Fibroblast of pulmonary artery (primary cell): ENCODE measurements around the gene PRKG1.

Experiments used
- DNase-seq: peaks from one replicate; pipeline ENCODE4 v3.0.0-alpha.2; 2010; ENCODE audit warnings: low read depth
- H3K4me3 ChIP-seq: replicated peaks from 2 replicates; pipeline ENCODE4 v1.5.1; 2011; ENCODE audit warnings: low read depth, mild to moderate bottlenecking, control low read depth, low read length, moderate library complexity
- TF ChIP-seq, protein P1 (sequence below): IDR thresholded peaks from 2 replicates; pipeline ENCODE4 v1.5.1; 2011; ENCODE audit warnings: mild to moderate bottlenecking, control low read depth, low read length, inconsistent platforms; ENCODE audit errors: missing control alignments

PRKG1 gene

DNA sequence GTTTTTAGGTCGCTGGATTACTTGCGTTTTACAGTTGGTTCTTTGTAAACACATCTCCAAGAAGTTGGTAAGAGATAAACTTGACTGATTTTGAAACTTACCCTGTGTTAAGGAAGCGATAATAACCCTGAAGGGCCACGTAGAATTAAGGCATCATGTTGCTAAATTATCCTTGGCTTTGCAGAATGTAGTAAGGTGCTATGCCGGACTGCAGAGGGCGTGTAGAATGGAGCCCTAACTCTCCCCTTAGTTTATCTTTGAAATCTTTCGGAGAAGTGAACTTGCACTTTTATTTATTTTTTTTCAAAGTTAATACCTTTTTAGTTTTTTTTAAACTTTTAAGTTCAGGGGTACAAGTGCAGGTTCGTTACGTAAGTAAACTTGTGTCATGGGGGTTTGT, 1031.0 kb downstream of the PRKG1 start:
- TF ChIP-seq, protein P1, sequence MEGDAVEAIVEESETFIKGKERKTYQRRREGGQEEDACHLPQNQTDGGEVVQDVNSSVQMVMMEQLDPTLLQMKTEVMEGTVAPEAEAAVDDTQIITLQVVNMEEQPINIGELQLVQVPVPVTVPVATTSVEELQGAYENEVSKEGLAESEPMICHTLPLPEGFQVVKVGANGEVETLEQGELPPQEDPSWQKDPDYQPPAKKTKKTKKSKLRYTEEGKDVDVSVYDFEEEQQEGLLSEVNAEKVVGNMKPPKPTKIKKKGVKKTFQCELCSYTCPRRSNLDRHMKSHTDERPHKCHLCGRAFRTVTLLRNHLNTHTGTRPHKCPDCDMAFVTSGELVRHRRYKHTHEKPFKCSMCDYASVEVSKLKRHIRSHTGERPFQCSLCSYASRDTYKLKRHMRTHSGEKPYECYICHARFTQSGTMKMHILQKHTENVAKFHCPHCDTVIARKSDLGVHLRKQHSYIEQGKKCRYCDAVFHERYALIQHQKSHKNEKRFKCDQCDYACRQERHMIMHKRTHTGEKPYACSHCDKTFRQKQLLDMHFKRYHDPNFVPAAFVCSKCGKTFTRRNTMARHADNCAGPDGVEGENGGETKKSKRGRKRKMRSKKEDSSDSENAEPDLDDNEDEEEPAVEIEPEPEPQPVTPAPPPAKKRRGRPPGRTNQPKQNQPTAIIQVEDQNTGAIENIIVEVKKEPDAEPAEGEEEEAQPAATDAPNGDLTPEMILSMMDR, result no peak
- no peak overlapping the region for H3K4me3 ChIP-seq
- DNase-seq, result no peak

DNA sequence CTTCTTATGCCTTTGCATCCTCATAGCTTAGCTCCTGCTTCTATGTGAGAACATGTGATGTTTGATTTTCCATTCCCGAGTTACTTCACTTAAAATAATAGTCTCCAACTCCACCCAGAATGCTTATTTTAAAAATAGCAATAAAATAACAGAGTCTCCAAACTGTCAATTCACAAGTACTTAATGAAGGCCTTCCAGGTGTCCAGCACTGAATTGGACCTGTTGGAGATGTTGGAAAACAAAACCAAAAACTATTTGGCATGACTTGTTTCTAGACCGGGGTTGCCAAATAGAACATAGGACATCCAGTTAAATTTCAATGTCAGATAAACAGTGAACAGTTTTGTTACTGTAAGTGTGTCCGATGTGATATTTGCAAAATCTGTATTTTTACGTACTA, 1031.7 kb downstream of the PRKG1 start:
- no peak overlapping the region for H3K4me3 ChIP-seq
- DNase-seq, result no peak
- TF ChIP-seq, protein P1, result no peak

DNA sequence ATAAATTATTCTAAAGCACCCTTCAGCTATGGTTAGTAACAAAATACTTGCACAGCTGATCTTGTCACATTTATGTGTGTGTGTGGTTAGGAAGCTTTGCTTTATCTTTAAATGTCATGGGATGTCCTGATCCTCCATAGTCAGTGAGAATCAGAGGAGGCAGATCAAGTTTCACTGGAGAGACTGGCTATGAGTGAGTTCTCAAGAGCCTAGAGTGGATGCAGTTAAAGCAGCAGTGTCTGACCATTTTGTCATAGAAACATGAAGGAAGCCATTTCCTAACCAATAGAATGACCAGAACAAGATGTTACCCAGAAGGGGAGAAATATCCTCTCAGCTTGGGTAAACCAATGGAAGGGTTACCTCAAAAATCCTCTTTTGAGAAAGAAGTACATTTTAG, 1032.6 kb downstream of the PRKG1 start:
- no peak for DNase-seq
- TF ChIP-seq, protein P1, result no peak

GRCh38 chr10:52108236-52108635, 1033.9 kb downstream of the PRKG1 start:
- TF ChIP-seq, protein P1, result no peak
- DNase-seq, result no peak

More for the DNA sequence above, 1032.6 kb downstream of the PRKG1 start:
- no peak overlapping the region for H3K4me3 ChIP-seq

DNA sequence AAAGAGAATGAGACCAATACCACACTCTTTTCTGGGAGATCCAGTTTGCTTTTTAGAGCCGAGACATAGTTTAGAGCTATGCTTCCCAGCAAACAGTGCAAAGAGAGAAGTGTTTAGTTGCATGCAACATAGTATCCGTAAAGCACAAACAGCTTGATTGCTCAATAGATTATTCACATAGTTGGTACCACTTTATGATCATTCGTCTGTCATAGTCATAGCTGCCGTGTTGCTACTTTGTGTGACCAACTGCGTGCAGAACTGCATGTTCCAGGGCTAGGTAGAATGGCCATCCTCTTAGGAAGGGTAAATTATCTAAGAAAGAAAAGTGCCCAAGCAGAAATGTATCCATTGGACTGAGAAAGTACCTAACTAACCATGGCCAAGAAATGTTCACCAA, 1036.3 kb downstream of the PRKG1 start:
- TF ChIP-seq, protein P1, result no peak
- H3K4me3 ChIP-seq, result no peak overlapping the region
- no peak for DNase-seq

More at GRCh38 chr10:52108236-52108635, 1033.9 kb downstream of the PRKG1 start:
- no peak overlapping the region for H3K4me3 ChIP-seq

GRCh38 chr10:52111101-52111891, 1037.0 kb downstream of the PRKG1 start:
- DNase-seq, result no peak
- H3K4me3 ChIP-seq, result no peak overlapping the region
- TF ChIP-seq, protein P1, result no peak

GRCh38 chr10:52115823-52116222, 1041.5 kb downstream of the PRKG1 start:
- no peak overlapping the region for H3K4me3 ChIP-seq
- TF ChIP-seq, protein P1, result no peak
- peak; percentile 44 for DNase-seq
